K562 (cell line): ENCODE data around the gene ARHGAP9. TPM values are rescaled to one million over a fixed set of nuclear protein-coding genes. Genes with fewer than 3 reads are reported as not detected.

Source experiments
- ATAC-seq: fragments of 200-7000 bp; cut with Tn5 transposase; 3 replicates; pipeline ENCODE4 v1.9.1; 2020; ENCODE audit warnings: moderate library complexity
- BruUV-seq: library from RNA; stranded (reverse); fragments of 400-500 nt; replicated peaks from 2 replicates; lab custom pipeline; 2021; lab: Mats Ljungman, UMichigan
- CTCF ChIA-PET: fragments of 300-600 bp; formaldehyde crosslinking; extraction: SDS; loops from one replicate; lab custom pipeline; 2021; ENCODE audit warnings: low intra/inter-chr PET ratio; lab: Yijun Ruan, JAX
- POLR2A ChIA-PET: fragments of 300-600, 350-650 bp; sonication (Branson Sonifier 250); formaldehyde crosslinking; extraction: SDS; loops from one replicate; lab custom pipeline; 2021; ENCODE audit warnings: antibody characterized with exemption, inconsistent platforms; lab: Yijun Ruan, JAX
- DNase-seq, 4 experiments: peaks; one replicate each; pipeline versions ENCODE4 v3.0.0 to v3.0.0-alpha.2; 2011 to 2018; ENCODE audit warnings: low spot score in 3 of 4, mixed read lengths in 3 of 4; ENCODE audit errors: extremely low read depth in 1 of 4
- FAIRE-seq: peaks from 2 replicates; lab custom pipeline; 2011; peaks lifted over from hg19 to GRCh38; lab: Jason Lieb, UNC
- H2AFZ ChIP-seq: 2 replicates; pipeline ENCODE4 v1.6.0; 2011; ENCODE audit warnings: low read depth, low read length, control low read depth, inconsistent platforms
- H3K27ac ChIP-seq: fragments of 200-600 bp; 3 replicates; pipeline ENCODE4 v1.8.0; 2011; ENCODE audit warnings: low read depth, mild to moderate bottlenecking, control low read depth, inconsistent platforms, low read length, moderate library complexity, mixed read lengths; ENCODE audit errors: extremely low read depth
- H3K27me3 ChIP-seq, 2 experiments: fragments of 300-600 bp in 1 of 2; 2 replicates in 1 of 2; 3 replicates in 1 of 2; pipeline versions ENCODE4 v1.6.0 to v1.8.0; 2011; ENCODE audit warnings: inconsistent platforms in 2 of 2, low read length in 2 of 2, mild to moderate bottlenecking in 1 of 2, mixed read lengths in 1 of 2, moderate library complexity in 1 of 2; ENCODE audit not compliant: control insufficient read depth in 2 of 2, insufficient read depth in 2 of 2
- H3K36me3 ChIP-seq: fragments of 300-600 bp; 3 replicates; pipeline ENCODE4 v1.8.0; 2011; ENCODE audit warnings: mild to moderate bottlenecking, low read length, inconsistent platforms; ENCODE audit not compliant: control insufficient read depth, insufficient read depth
- H3K4me1 ChIP-seq, 2 experiments: fragments of 200-600 bp in 1 of 2; replicated peaks in 1 of 2; 2 replicates in 1 of 2; 3 replicates in 1 of 2; pipeline versions ENCODE4 v1.5.1 to v1.8.0; 2011; ENCODE audit warnings: inconsistent platforms in 2 of 2, low read length in 2 of 2, mild to moderate bottlenecking in 1 of 2, mixed read lengths in 1 of 2, moderate library complexity in 1 of 2; ENCODE audit not compliant: control insufficient read depth in 2 of 2, insufficient read depth in 2 of 2
- H3K4me2 ChIP-seq: 2 replicates; pipeline ENCODE4 v1.6.1; 2011; ENCODE audit warnings: low read length, control low read depth, inconsistent platforms, mixed read lengths; ENCODE audit not compliant: insufficient read depth
- H3K4me3 ChIP-seq: fragments of 200-600 bp; sonication (generic), shearing (Covaris generic); 2 replicates; pipeline ENCODE4 v1.5.1; 2016; ENCODE audit warnings: control low read depth, inconsistent platforms
- H3K79me2 ChIP-seq: fragments of 200-600 bp; 3 replicates; pipeline ENCODE4 v1.8.0; 2011; ENCODE audit warnings: low read length, inconsistent platforms; ENCODE audit not compliant: control insufficient read depth, insufficient read depth
- H3K9ac ChIP-seq, 2 experiments: 2 replicates each; pipeline versions ENCODE4 v1.6.0 to v1.6.1; 2011; ENCODE audit warnings: low read depth in 2 of 2, low read length in 2 of 2, control low read depth in 1 of 2, inconsistent platforms in 1 of 2, mild to moderate bottlenecking in 1 of 2, mixed read lengths in 1 of 2; ENCODE audit not compliant: insufficient read depth in 1 of 2
- H3K9me1 ChIP-seq: one replicate; pipeline ENCODE4 v1.6.0; 2011; ENCODE audit warnings: inconsistent platforms, mild to moderate bottlenecking, low read length, moderate library complexity; ENCODE audit not compliant: control insufficient read depth, insufficient read depth
- H3K9me3 ChIP-seq: replicated peaks from 2 replicates; pipeline ENCODE4 v1.5.1; 2011; ENCODE audit warnings: low read depth, low read length, inconsistent platforms; ENCODE audit not compliant: control insufficient read depth, insufficient read depth
- H4K20me1 ChIP-seq: replicated peaks from 2 replicates; pipeline ENCODE4 v1.6.1; 2011; ENCODE audit warnings: low read length, inconsistent platforms, mixed read lengths; ENCODE audit not compliant: control insufficient read depth, insufficient read depth
- CHD1 ChIP-seq: fragments of 200-600 bp; sonication (generic); IDR thresholded peaks from one replicate; pipeline ENCODE4 v1.6.1; 2012; ENCODE audit warnings: mild to moderate bottlenecking, moderate library complexity, low read length, inconsistent platforms
- GTF2A2 ChIP-seq: IDR thresholded peaks from 2 replicates; pipeline ENCODE4 v1.6.1; 2016; ENCODE audit warnings: mild to moderate bottlenecking, missing genetic modification characterization, missing compliant biosample characterization
- KAT8 ChIP-seq: fragments of 450-650 bp; IDR thresholded peaks from 2 replicates; pipeline ENCODE4 v1.6.1; 2016; ENCODE audit warnings: low read depth, mild to moderate bottlenecking
- LCOR ChIP-seq: sonication (generic); formaldehyde crosslinking; IDR thresholded peaks from 2 replicates; pipeline ENCODE4 v1.8.0; 2022; ENCODE audit warnings: mild to moderate bottlenecking, missing genetic modification reagents
- MGA ChIP-seq: fragments of 450-650 bp; IDR thresholded peaks from 2 replicates; pipeline ENCODE4 v1.6.1; 2016; ENCODE audit warnings: mild to moderate bottlenecking, moderate library complexity
- MTA3 ChIP-seq: fragments of 450-650 bp; formaldehyde crosslinking; IDR thresholded peaks from 2 replicates; pipeline ENCODE4 v1.6.1; 2017; ENCODE audit warnings: mild to moderate bottlenecking, borderline replicate concordance
- WGBS: fragments of 100-300 bp; shearing (Covaris generic); methylation state at CpG from one replicate; pipeline ENCODE4 v1.1.6; 2016; ENCODE audit warnings: low coverage, mixed read lengths; ENCODE audit not compliant: insufficient coverage; ENCODE audit errors: missing lambda C conversion rate; 5-methylcytosine and 5-hydroxymethylcytosine counted together
- in situ Hi-C: fragments of 300-500 bp; cut with MboI; formaldehyde crosslinking; loops from 4 replicates; pipeline ENCODE4 v1.15.0; 2018; ENCODE audit warnings: inconsistent platforms, mixed read lengths
- intact Hi-C: fragments of 100-400 bp; cut with micrococcal nuclease; formaldehyde crosslinking; loops from 2 replicates; pipeline ENCODE4 v1.14.2; 2022
- polyA plus RNA-seq, 8 experiments: library from polyadenylated mRNA; depleted of rRNA in 4 of 8; stranded (reverse) in 5 of 8; unstranded in 3 of 8; fragments of >200 nt; fragmentation: Nextera tagmentation in 2 of 8; fragmentation: Illumina TruSeq in 1 of 8; extraction: Ambion mirVana in 2 of 8; extraction: Trizol in 1 of 8; gene quantifications; 2 replicates each; pipeline versions ENCODE4 v1.2.1 to v1.2.3, GENCODE V29; 2011 to 2014; ENCODE audit warnings: inconsistent platforms in 1 of 8, missing spikeins in 1 of 8
- total RNA-seq, 7 experiments: library from RNA; depleted of rRNA in 6 of 7; stranded (reverse); fragments of >200 nt in 6 of 7; fragmentation: Illumina TruSeq in 2 of 7; extraction: Trizol in 2 of 7; gene quantifications; 2 replicates each; pipeline versions ENCODE4 v1.2.1 to v1.2.3, GENCODE V29; 2011 to 2021; ENCODE audit warnings: low replicate concordance in 1 of 7
- TF ChIP-seq, protein P1 (sequence below): fragments of 250-450 bp; sonication (Bioruptor Pico); IDR thresholded peaks from 2 replicates; pipeline ENCODE4 v1.5.0; 2021; ENCODE audit warnings: mild to moderate bottlenecking, borderline replicate concordance

The ARHGAP9 gene
- total and polyA plus RNA-seq, 9 of the 15 experiments (the other 6 are each of a cell fraction or from before 2014, with no cell fraction given), result 1.5 to 10.2 (median 5.1) TPM

DNA sequence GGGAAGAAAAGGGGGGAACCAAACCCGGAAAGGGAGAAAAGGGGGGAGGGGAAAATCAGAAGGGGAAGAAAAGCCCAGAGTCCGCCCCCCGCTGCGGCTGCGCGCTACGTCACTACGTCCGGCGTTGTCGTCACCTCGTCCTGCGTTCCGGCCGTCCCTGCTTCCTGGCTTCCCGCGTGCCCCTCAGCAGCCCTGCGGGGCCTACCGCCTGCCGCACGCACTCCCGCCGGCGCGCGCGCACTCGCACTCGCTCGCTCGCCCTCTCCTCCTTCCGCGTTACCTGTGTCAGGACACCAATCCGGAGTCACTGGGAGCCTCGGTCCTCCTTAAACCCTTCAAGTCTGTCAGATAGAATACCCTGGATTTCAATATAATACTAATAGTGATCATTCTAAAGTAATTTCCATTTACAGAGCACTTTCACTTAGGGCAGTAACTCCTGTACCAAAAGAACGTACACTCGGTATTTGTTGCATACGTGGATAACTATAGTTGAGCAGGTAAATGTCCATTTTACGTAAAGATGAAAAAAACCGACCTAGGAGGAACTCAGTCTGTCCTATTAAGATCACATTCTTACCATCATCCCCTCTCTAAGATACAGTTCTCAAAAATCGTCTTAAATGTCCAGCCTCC lies 48.6 kb downstream of the ARHGAP9 start, which contains the start of gene R3HDM2:
Gene R3HDM2 (minus strand): TSS at position 113 of the 636 bp plus-strand sequence. CDS start 120,615 bp downstream, outside the sequence.
- in situ Hi-C loops, result no loop called here
- no peaks in the 10 kb centered on the region for H3K9me3 ChIP-seq
- peak within 1 kb of the TSS; percentile 98 for H3K27ac ChIP-seq
- H3K4me3 ChIP-seq, result peak within 1 kb of the TSS; percentile 59
- H3K9me1 ChIP-seq, result no peaks in the 10 kb centered on the region
- no peaks in the 10 kb centered on the region for H3K27me3 ChIP-seq
- TSS peak; percentile 91 for BruUV-seq
- H3K4me2 ChIP-seq, result peak within 1 kb of the TSS; percentile 94
- ChIA-PET CTCF (interaction anchor here (0.6 kb wide), 1 partner anchor 79 kb away, joined by 7 read pairs; no protein-coding TSS in a partner anchor), POLR2A (no interaction called here)
- H4K20me1 ChIP-seq, result no peaks in the 10 kb centered on the region
- intact Hi-C loops, result loop anchor here (2.0 kb wide), 1 partner anchor 24 kb away; the partner anchor contains the start of gene INHBE
- peaks cover 17 to 18% of the 10 kb centered on the region in 2 experiments; a peak in 4 of 5 replicates for H3K4me1 ChIP-seq
- peaks cover 30% of the 10 kb centered on the region for H3K79me2 ChIP-seq
- ATAC-seq (peak; percentile 94), DNase-seq (peak in 2 of 4 experiments; percentile 96 to 98), FAIRE-seq (peak; percentile 69)
- no peaks in the 10 kb centered on the region for H3K36me3 ChIP-seq
- H2AFZ ChIP-seq, result peak within 1 kb of the TSS; percentile 91
- peak within 1 kb of the TSS; percentile 93 to 94 for H3K9ac ChIP-seq
- WGBS, result 1% methylated on average over 37 of the region's 41 CpGs
- peak; percentile 46; the same call in 1 of the 2 replicates for TF ChIP-seq LCOR (CRISPR knock-in tag)
- TF ChIP-seq CHD1, result no peak
- no peak for TF ChIP-seq KAT8
- TF ChIP-seq MGA, result peak; percentile 96
- no peak for TF ChIP-seq GTF2A2
- TF ChIP-seq MTA3, result peak; percentile 65; the same call in 1 of the 2 replicates
- TF ChIP-seq, protein P1, sequence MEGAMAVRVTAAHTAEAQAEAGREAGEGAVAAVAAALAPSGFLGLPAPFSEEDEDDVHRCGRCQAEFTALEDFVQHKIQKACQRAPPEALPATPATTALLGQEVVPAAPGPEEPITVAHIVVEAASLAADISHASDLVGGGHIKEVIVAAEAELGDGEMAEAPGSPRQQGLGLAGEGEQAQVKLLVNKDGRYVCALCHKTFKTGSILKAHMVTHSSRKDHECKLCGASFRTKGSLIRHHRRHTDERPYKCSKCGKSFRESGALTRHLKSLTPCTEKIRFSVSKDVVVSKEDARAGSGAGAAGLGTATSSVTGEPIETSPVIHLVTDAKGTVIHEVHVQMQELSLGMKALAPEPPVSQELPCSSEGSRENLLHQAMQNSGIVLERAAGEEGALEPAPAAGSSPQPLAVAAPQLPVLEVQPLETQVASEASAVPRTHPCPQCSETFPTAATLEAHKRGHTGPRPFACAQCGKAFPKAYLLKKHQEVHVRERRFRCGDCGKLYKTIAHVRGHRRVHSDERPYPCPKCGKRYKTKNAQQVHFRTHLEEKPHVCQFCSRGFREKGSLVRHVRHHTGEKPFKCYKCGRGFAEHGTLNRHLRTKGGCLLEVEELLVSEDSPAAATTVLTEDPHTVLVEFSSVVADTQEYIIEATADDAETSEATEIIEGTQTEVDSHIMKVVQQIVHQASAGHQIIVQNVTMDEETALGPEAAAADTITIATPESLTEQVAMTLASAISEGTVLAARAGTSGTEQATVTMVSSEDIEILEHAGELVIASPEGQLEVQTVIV, result no peak
